CD1c-positive myeloid dendritic cell (primary cell): ENCODE measurements around the gene NCKAP1.
"Not testable (repeated sequence)": the region's sequence is repeated elsewhere in the genome, so short reads cannot be mapped to it uniquely, and the experiment has no call there.

Experiments
- DNase-seq: peaks from one replicate; pipeline ENCODE4 v3.0.0-alpha.2; 2016; ENCODE audit errors: extremely low spot score

Gene NCKAP1

GRCh38 chr2:183009249-183009899 is 28.9 kb downstream of the NCKAP1 start:
- DNase-seq, result no peak

- no peak for DNase-seq
Observed at GRCh38 chr2:183001948-183002347, 36.3 kb downstream of the NCKAP1 start.

GRCh38 chr2:183000846-183001245 is 37.4 kb downstream of the NCKAP1 start:
- no peak for DNase-seq

GRCh38 chr2:182999348-183000028 is 38.8 kb downstream of the NCKAP1 start:
- DNase-seq, result no peak

- no peak for DNase-seq
Observed at GRCh38 chr2:182994228-182994912, 43.9 kb downstream of the NCKAP1 start.

GRCh38 chr2:182982941-182983340 is 55.3 kb downstream of the NCKAP1 start:
- no peak for DNase-seq

- not testable (repeated sequence) for DNase-seq
Observed at GRCh38 chr2:182981475-182981874, 56.8 kb downstream of the NCKAP1 start.

GRCh38 chr2:182980652-182981051 is 57.6 kb downstream of the NCKAP1 start:
- DNase-seq, result no peak

GRCh38 chr2:182980115-182980514 is 58.1 kb downstream of the NCKAP1 start:
- DNase-seq, result peak; percentile 59

- DNase-seq, result no peak
Observed at GRCh38 chr2:182977463-182977862, 60.8 kb downstream of the NCKAP1 start.

- no peak for DNase-seq
Observed at GRCh38 chr2:182973441-182974352, 64.6 kb downstream of the NCKAP1 start.

- DNase-seq, result no peak
Observed at GRCh38 chr2:182972548-182972942, 65.7 kb downstream of the NCKAP1 start.

GRCh38 chr2:182971820-182972547 is 66.3 kb downstream of the NCKAP1 start:
- no peak for DNase-seq

- no peak for DNase-seq
Observed at GRCh38 chr2:182970486-182970885, 67.8 kb downstream of the NCKAP1 start.

GRCh38 chr2:182968493-182968892 is 69.8 kb downstream of the NCKAP1 start:
- no peak for DNase-seq

GRCh38 chr2:182966356-182966755 is 71.9 kb downstream of the NCKAP1 start:
- DNase-seq, result not testable (repeated sequence)

GRCh38 chr2:182962641-182963040 is 75.6 kb downstream of the NCKAP1 start:
- DNase-seq, result no peak

GRCh38 chr2:182960869-182961268 is 77.4 kb downstream of the NCKAP1 start:
- DNase-seq, result not testable (repeated sequence)

GRCh38 chr2:182954789-182955188 is 83.5 kb downstream of the NCKAP1 start:
- no peak for DNase-seq

GRCh38 chr2:182952741-182953450 is 85.4 kb downstream of the NCKAP1 start:
- DNase-seq, result no peak
